Suprapubic skin (tissue), 4 donors: ENCODE results near the gene RASL12. TPM values are rescaled to one million over a fixed set of nuclear protein-coding genes. Genes with fewer than 3 reads are reported as not detected.
A peak's percentile ranks its signal among the peaks of the same experiment; 100 is the strongest.

Experiments used
- DNase-seq, 2 donors: peaks; one replicate each; pipeline ENCODE4 v3.0.0-alpha.2; 2019; ENCODE audit warnings: low spot score in 2 of 2
- H3K27ac ChIP-seq: fragments of 200-600 bp; sonication (generic); one replicate; pipeline ENCODE4 v1.5.1; 2019
- H3K27me3 ChIP-seq: fragments of 200-600 bp; sonication (generic); one replicate; pipeline ENCODE4 v1.5.1; 2019
- H3K36me3 ChIP-seq: fragments of 200-600 bp; sonication (generic); one replicate; pipeline ENCODE4 v1.5.1; 2019
- H3K4me1 ChIP-seq: fragments of 200-600 bp; sonication (generic); one replicate; pipeline ENCODE4 v1.5.1; 2019
- H3K4me3 ChIP-seq: fragments of 200-600 bp; sonication (generic); one replicate; pipeline ENCODE4 v1.5.1; 2019; ENCODE audit warnings: mild to moderate bottlenecking
- H3K9me3 ChIP-seq: fragments of 200-600 bp; sonication (generic); one replicate; pipeline ENCODE4 v1.5.1; 2019
- CTCF ChIP-seq, 2 donors: fragments of 200-600 bp in 1 of 2; fragments of 450-650 bp in 1 of 2; sonication (generic) in 1 of 2; IDR thresholded peaks; one replicate each; pipeline ENCODE4 v1.5.1; 2016 to 2019; ENCODE audit warnings: antibody characterized with exemption in 2 of 2, mild to moderate bottlenecking in 1 of 2, moderate library complexity in 1 of 2
- EP300 ChIP-seq: sonication (generic); formaldehyde crosslinking; IDR thresholded peaks from one replicate; pipeline ENCODE4 v1.6.1; 2017; ENCODE audit warnings: antibody characterized with exemption
- POLR2A ChIP-seq, 2 donors: fragments of 450-650 bp; IDR thresholded peaks; one replicate each; pipeline ENCODE4 v1.6.1; 2017; ENCODE audit warnings: antibody characterized with exemption in 2 of 2, mild to moderate bottlenecking in 2 of 2, moderate library complexity in 2 of 2
- POLR2AphosphoS5 ChIP-seq, 3 donors: sonication (generic); formaldehyde crosslinking; IDR thresholded peaks; one replicate each; pipeline ENCODE4 v1.6.1; 2017; ENCODE audit warnings: antibody characterized with exemption in 3 of 3
- WGBS: methylation state at CpG from one replicate; pipeline ENCODE4 v1.1.5; 2018; 5-methylcytosine and 5-hydroxymethylcytosine counted together
- total RNA-seq, 4 donors: library from RNA; depleted of rRNA; stranded (reverse); fragments of >200 nt; gene quantifications; one replicate each; pipeline ENCODE4 v1.1.0, GENCODE V29; 2016

Gene RASL12
- total RNA-seq, 4 donors from 2014 or later: 4.8 to 9.7 (median 6.7) TPM

GRCh38 chr15:65032801-65033537 is 34.8 kb downstream of the RASL12 start:
- peaks cover 22% of the 10 kb centered on the region for H3K4me1 ChIP-seq
- no peak for DNase-seq
- TF ChIP-seq CTCF (IDR thresholded peaks at IDR 0.05): peak; percentile 13 to 69
- TF ChIP-seq POLR2A (IDR thresholded peaks at IDR 0.05): no peak
- TF ChIP-seq EP300: no peak
- TF ChIP-seq POLR2AphosphoS5 (IDR thresholded peaks at IDR 0.05): no peak
- H3K36me3 ChIP-seq: no peaks in the 10 kb centered on the region
- H3K27me3 ChIP-seq: no peaks in the 10 kb centered on the region
- H3K9me3 ChIP-seq: no peaks in the 10 kb centered on the region
- H3K4me3 ChIP-seq: no peak overlapping the region
- 36% methylated on average over 11 of the region's 13 CpGs for WGBS
- no peak overlapping the region for H3K27ac ChIP-seq

- Histone ChIP-seq H3K4me1 (peaks cover 25% of the 10 kb centered on the region), H3K36me3 (peaks cover 19% of the 10 kb centered on the region), H3K27me3 (no peaks in the 10 kb centered on the region), H3K4me3 (peak overlapping the region; percentile 96), H3K27ac (no peak overlapping the region), H3K9me3 (no peaks in the 10 kb centered on the region)
- no peak for DNase-seq
- 64% methylated on average over 12 of the region's 12 CpGs for WGBS
- TF ChIP-seq POLR2A (IDR thresholded peaks at IDR 0.05) (no peak), EP300 (no peak), CTCF (IDR thresholded peaks at IDR 0.05) (no peak), POLR2AphosphoS5 (IDR thresholded peaks at IDR 0.05) (no peak)
These were observed 38.0 kb downstream of the RASL12 start for GRCh38 chr15:65029736-65030208.

- TF ChIP-seq EP300 (no peak), POLR2A (IDR thresholded peaks at IDR 0.05) (peak in 1 of 2 donors; percentile 66), POLR2AphosphoS5 (IDR thresholded peaks at IDR 0.05) (peak in 1 of 3 donors; percentile 27), CTCF (IDR thresholded peaks at IDR 0.05) (no peak)
- under 1% methylated on average over 29 of the region's 73 CpGs for WGBS
- peaks cover 26% of the 10 kb centered on the region for H3K36me3 ChIP-seq
- H3K27ac ChIP-seq: peak within 1 kb of the TSS; percentile 70
- no peaks in the 10 kb centered on the region for H3K27me3 ChIP-seq
- H3K4me3 ChIP-seq: peak within 1 kb of the TSS; percentile 96
- DNase-seq: peak; percentile 93 to 94
- no peaks in the 10 kb centered on the region for H3K9me3 ChIP-seq
- H3K4me1 ChIP-seq: peaks cover 25% of the 10 kb centered on the region
These were observed 38.7 kb downstream of the RASL12 start, which contains the start of gene MTFMT for GRCh38 chr15:65028921-65029735. TSS of gene MTFMT (minus strand) at chr15:65029639. CDS start at chr15:65029613, 26 bp downstream.

GRCh38 chr15:65028338-65028737 is 39.5 kb downstream of the RASL12 start:
- Histone ChIP-seq H3K4me1 (peaks cover 18% of the 10 kb centered on the region), H3K9me3 (no peaks in the 10 kb centered on the region), H3K27me3 (no peaks in the 10 kb centered on the region), H3K36me3 (peaks cover 30% of the 10 kb centered on the region), H3K4me3 (peak overlapping the region; percentile 96), H3K27ac (no peak overlapping the region)
- no peak for TF ChIP-seq EP300
- no peak for TF ChIP-seq POLR2A (IDR thresholded peaks at IDR 0.05)
- TF ChIP-seq CTCF (IDR thresholded peaks at IDR 0.05): no peak
- no peak for TF ChIP-seq POLR2AphosphoS5 (IDR thresholded peaks at IDR 0.05)
- WGBS: 53% methylated on average over 10 of the region's 10 CpGs
- no peak for DNase-seq

GRCh38 chr15:65027593-65027992 is 40.2 kb downstream of the RASL12 start:
- H3K9me3 ChIP-seq: no peaks in the 10 kb centered on the region
- peak overlapping the region; percentile 96 for H3K4me3 ChIP-seq
- no peak overlapping the region for H3K27ac ChIP-seq
- no peaks in the 10 kb centered on the region for H3K27me3 ChIP-seq
- DNase-seq: no peak
- 92% methylated on average over 1 of the region's 1 CpG for WGBS
- TF ChIP-seq POLR2AphosphoS5 (IDR thresholded peaks at IDR 0.05) (no peak), CTCF (IDR thresholded peaks at IDR 0.05) (no peak), POLR2A (IDR thresholded peaks at IDR 0.05) (no peak), EP300 (no peak)
- H3K36me3 ChIP-seq: peaks cover 38% of the 10 kb centered on the region
- H3K4me1 ChIP-seq: peaks cover 13% of the 10 kb centered on the region
